Activated CD4-positive, alpha-beta T cell treated with anti-CD3 and anti-CD28 coated beads, Interleukin-2, amount 10 ng/mL, durations not matched to agents 24 days and 14 days (primary cell): Measurements from ENCODE around the gene OR2T6. TPM values are rescaled to one million over a fixed set of nuclear protein-coding genes. Genes with fewer than 3 reads are reported as not detected.
"Not testable (repeated sequence)": the region's sequence is repeated elsewhere in the genome, so short reads cannot be mapped to it uniquely, and the experiment has no call there.

Experiments
- DNase-seq: peaks from one replicate; pipeline ENCODE4 v3.0.0; 2022
- H3K27ac Mint-ChIP-seq: one replicate; pipeline ENCODE4 v1.8.0; 2022; ENCODE audit warnings: mild to moderate bottlenecking, mixed read lengths
- H3K27me3 Mint-ChIP-seq: one replicate; pipeline ENCODE4 v1.8.0; 2022; ENCODE audit warnings: mixed read lengths
- H3K36me3 Mint-ChIP-seq: one replicate; pipeline ENCODE4 v1.8.0; 2022; ENCODE audit warnings: low read depth, mild to moderate bottlenecking, mixed read lengths
- H3K4me1 Mint-ChIP-seq: one replicate; pipeline ENCODE4 v1.8.0; 2021; ENCODE audit warnings: mixed read lengths
- H3K4me3 Mint-ChIP-seq: one replicate; pipeline ENCODE4 v1.8.0; 2022; ENCODE audit warnings: mild to moderate bottlenecking, moderate library complexity, mixed read lengths
- H3K9me3 Mint-ChIP-seq: one replicate; pipeline ENCODE4 v1.8.0; 2021; ENCODE audit warnings: mixed read lengths
- intact Hi-C: fragments of 100-400 bp; cut with micrococcal nuclease; formaldehyde crosslinking; loops from one replicate; pipeline ENCODE4 v1.15.1; 2023
- total RNA-seq: library from RNA; stranded (reverse); gene quantifications from 2 replicates; pipeline ENCODE4 v1.2.3, GENCODE V29; 2022

Gene OR2T6
- total RNA-seq, 1 donor from 2014 or later, result not detected

- no peak for DNase-seq
- no peak overlapping the region for H3K27ac Mint-ChIP-seq
- H3K27me3 Mint-ChIP-seq, result no peaks in the 10 kb centered on the region
- intact Hi-C loops, result no loop called here
- H3K4me3 Mint-ChIP-seq, result no peak overlapping the region
- peaks cover 3% of the 10 kb centered on the region for H3K4me1 Mint-ChIP-seq
- H3K36me3 Mint-ChIP-seq, result no peaks in the 10 kb centered on the region
- H3K9me3 Mint-ChIP-seq, result peaks cover 11% of the 10 kb centered on the region
These were observed 31.5 kb downstream of the OR2T6 start for GRCh38 chr1:248406721-248407692.

GRCh38 chr1:248416226-248416625 is 40.7 kb downstream of the OR2T6 start:
- no peak for DNase-seq
- Mint-ChIP-seq H3K4me3 (no peak overlapping the region), H3K4me1 (peaks cover 8% of the 10 kb centered on the region), H3K27ac (no peak overlapping the region), H3K36me3 (no peaks in the 10 kb centered on the region), H3K9me3 (peaks cover 14% of the 10 kb centered on the region), H3K27me3 (no peaks in the 10 kb centered on the region)
- intact Hi-C loops, result no loop called here

GRCh38 chr1:248417854-248418253 is 42.3 kb downstream of the OR2T6 start:
- intact Hi-C loops, result no loop called here
- no peak for DNase-seq
- Mint-ChIP-seq H3K27ac (no peak overlapping the region), H3K9me3 (peaks cover 17% of the 10 kb centered on the region), H3K36me3 (no peaks in the 10 kb centered on the region), H3K4me3 (no peak overlapping the region), H3K4me1 (peaks cover 8% of the 10 kb centered on the region), H3K27me3 (no peaks in the 10 kb centered on the region)

GRCh38 chr1:248421384-248421783 is 45.8 kb downstream of the OR2T6 start:
- Mint-ChIP-seq H3K9me3 (peaks cover 13% of the 10 kb centered on the region), H3K36me3 (no peaks in the 10 kb centered on the region), H3K27ac (no peak overlapping the region), H3K4me1 (peaks cover 1% of the 10 kb centered on the region), H3K4me3 (no peak overlapping the region), H3K27me3 (no peaks in the 10 kb centered on the region)
- intact Hi-C loops, result no loop called here
- DNase-seq, result no peak

GRCh38 chr1:248427526-248428191 is 52.1 kb downstream of the OR2T6 start:
- H3K27me3 Mint-ChIP-seq, H3K36me3 Mint-ChIP-seq, H3K27ac Mint-ChIP-seq, H3K4me1 Mint-ChIP-seq, H3K4me3 Mint-ChIP-seq, intact Hi-C loops, DNase-seq: not testable (repeated sequence)
- peaks cover 14% of the 10 kb centered on the region for H3K9me3 Mint-ChIP-seq

GRCh38 chr1:248428192-248428533 is 52.6 kb downstream of the OR2T6 start:
- H3K4me3 Mint-ChIP-seq, H3K4me1 Mint-ChIP-seq, intact Hi-C loops, H3K9me3 Mint-ChIP-seq, H3K27me3 Mint-ChIP-seq, DNase-seq, H3K36me3 Mint-ChIP-seq, H3K27ac Mint-ChIP-seq: not testable (repeated sequence)

GRCh38 chr1:248431683-248432082 is 56.1 kb downstream of the OR2T6 start:
- H3K4me1 Mint-ChIP-seq, H3K36me3 Mint-ChIP-seq, DNase-seq, H3K27ac Mint-ChIP-seq, H3K4me3 Mint-ChIP-seq, H3K9me3 Mint-ChIP-seq, intact Hi-C loops, H3K27me3 Mint-ChIP-seq: not testable (repeated sequence)

- H3K4me1 Mint-ChIP-seq, H3K36me3 Mint-ChIP-seq, H3K27me3 Mint-ChIP-seq, intact Hi-C loops, DNase-seq, H3K9me3 Mint-ChIP-seq, H3K27ac Mint-ChIP-seq, H3K4me3 Mint-ChIP-seq: not testable (repeated sequence)
These were observed 56.7 kb downstream of the OR2T6 start for GRCh38 chr1:248432201-248432600.

- H3K27ac Mint-ChIP-seq, intact Hi-C loops, H3K36me3 Mint-ChIP-seq, H3K27me3 Mint-ChIP-seq, DNase-seq, H3K9me3 Mint-ChIP-seq, H3K4me1 Mint-ChIP-seq, H3K4me3 Mint-ChIP-seq: not testable (repeated sequence)
These were observed 58.4 kb downstream of the OR2T6 start for GRCh38 chr1:248433811-248434415.

GRCh38 chr1:248434913-248435312 is 59.4 kb downstream of the OR2T6 start:
- H3K4me1 Mint-ChIP-seq, H3K36me3 Mint-ChIP-seq: not testable (repeated sequence)

GRCh38 chr1:248436303-248436702 is 60.8 kb downstream of the OR2T6 start:
- H3K4me1 Mint-ChIP-seq, intact Hi-C loops, H3K4me3 Mint-ChIP-seq, H3K9me3 Mint-ChIP-seq, H3K27me3 Mint-ChIP-seq, H3K27ac Mint-ChIP-seq, H3K36me3 Mint-ChIP-seq, DNase-seq: not testable (repeated sequence)

More at GRCh38 chr1:248434913-248435312, 59.4 kb downstream of the OR2T6 start:
- DNase-seq, H3K9me3 Mint-ChIP-seq, H3K27ac Mint-ChIP-seq, intact Hi-C loops, H3K27me3 Mint-ChIP-seq, H3K4me3 Mint-ChIP-seq: not testable (repeated sequence)

GRCh38 chr1:248438668-248439067 is 63.1 kb downstream of the OR2T6 start:
- intact Hi-C loops, H3K4me1 Mint-ChIP-seq, H3K36me3 Mint-ChIP-seq, H3K9me3 Mint-ChIP-seq, H3K4me3 Mint-ChIP-seq, H3K27ac Mint-ChIP-seq, H3K27me3 Mint-ChIP-seq, DNase-seq: not testable (repeated sequence)

- H3K36me3 Mint-ChIP-seq, H3K27me3 Mint-ChIP-seq, DNase-seq, H3K27ac Mint-ChIP-seq, intact Hi-C loops, H3K9me3 Mint-ChIP-seq, H3K4me3 Mint-ChIP-seq, H3K4me1 Mint-ChIP-seq: not testable (repeated sequence)
These were observed 63.7 kb downstream of the OR2T6 start for GRCh38 chr1:248439283-248439682.
